GM12892 (cell line): ENCODE data around the gene DENND5A.

Experiments
- POLR2A ChIP-seq: IDR thresholded peaks from 2 replicates; pipeline ENCODE4 v1.6.1; 2011; ENCODE audit warnings: low read depth, low read length, control low read depth
- TAF1 ChIP-seq: IDR thresholded peaks from 2 replicates; pipeline ENCODE4 v1.6.1; 2011; ENCODE audit warnings: low read depth, mild to moderate bottlenecking, control low read depth, low read length, borderline replicate concordance

DNA sequence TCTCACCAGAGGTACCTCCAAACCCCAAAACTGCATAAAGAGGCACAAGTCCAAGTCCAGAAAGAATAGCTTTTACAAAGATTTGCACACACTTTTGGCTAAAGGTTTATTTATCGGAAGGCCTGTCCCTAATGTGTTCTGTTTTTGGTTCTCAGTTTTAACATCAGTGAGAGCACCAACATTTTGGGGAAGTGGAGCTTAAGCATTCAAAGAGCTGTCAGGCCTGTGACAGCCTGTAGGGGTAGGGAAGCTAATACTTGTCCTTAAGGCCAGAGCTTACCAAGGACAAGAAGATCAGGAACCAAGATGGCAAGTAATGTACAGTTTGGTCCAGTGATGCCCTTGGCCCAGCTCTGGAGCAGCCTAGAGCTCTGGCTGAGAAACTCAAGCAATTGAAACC lies 134.9 kb downstream of the DENND5A start:
- TF ChIP-seq TAF1 (no peak), POLR2A (no peak)
